NT2/D1 (cell line): ENCODE data around the gene TAGLN2.

ENCODE experiments used
- SUZ12 ChIP-seq: IDR thresholded peaks from 2 replicates; pipeline ENCODE4 v1.6.1; 2011; ENCODE audit not compliant: insufficient read length, insufficient read depth; ENCODE audit errors: extremely low read depth
- YY1 ChIP-seq: IDR thresholded peaks from 2 replicates; pipeline ENCODE4 v1.6.1; 2011; ENCODE audit not compliant: insufficient read length, insufficient read depth
- ZNF274 ChIP-seq: IDR thresholded peaks from 2 replicates; pipeline ENCODE4 v1.6.1; 2011; ENCODE audit warnings: mild to moderate bottlenecking, low read depth, low read length

- no peak for TF ChIP-seq ZNF274
- TF ChIP-seq YY1, result no peak
- TF ChIP-seq SUZ12, result no peak
Measured at GRCh38 chr1:159941141-159941540, 15.8 kb upstream of the TAGLN2 start.
